Loucy (cell line): Measurements from ENCODE around the gene RPA1.

Experiments
- CTCF ChIP-seq: fragments of 200-600 bp; sonication (generic); conservative IDR thresholded peaks from 2 replicates; pipeline ENCODE4 v1.5.1; 2014; ENCODE audit warnings: mild to moderate bottlenecking, antibody characterized with exemption, low read length
- EZH2phosphoT487 ChIP-seq: fragments of 200-600 bp; IDR thresholded peaks from 2 replicates; pipeline ENCODE4 v1.6.1; 2018; ENCODE audit warnings: antibody characterized with exemption, mild to moderate bottlenecking, moderate library complexity, borderline replicate concordance

GRCh38 chr17:1907216-1907631, 77.4 kb downstream of the RPA1 start:
- TF ChIP-seq CTCF, result no peak
- TF ChIP-seq EZH2phosphoT487, result no peak
